H1 (cell line): Measurements from ENCODE around the gene HMCN2. TPM values are rescaled to one million over a fixed set of nuclear protein-coding genes. Genes with fewer than 3 reads are reported as not detected.

Source experiments
- CTCF ChIA-PET: fragments of 300-600 bp; sonication (Branson Sonifier 250); formaldehyde crosslinking; loops from one replicate; lab custom pipeline; 2021; ENCODE audit not compliant: partially characterized antibody; lab: Charles Lee
- POLR2A ChIA-PET: fragments of 300-600 bp; sonication (Branson Sonifier 250); formaldehyde crosslinking; loops from one replicate; lab custom pipeline; 2021; ENCODE audit warnings: inconsistent platforms; ENCODE audit not compliant: partially characterized antibody; lab: Charles Lee
- DNase-seq, 2 experiments: peaks; one replicate each; pipeline versions ENCODE4 v3.0.0 to v3.0.0-alpha.2; 2010 to 2022; ENCODE audit warnings: low spot score in 2 of 2, low read depth in 1 of 2, mixed read lengths in 1 of 2
- FAIRE-seq: peaks from 2 replicates; lab custom pipeline; 2011; peaks lifted over from hg19 to GRCh38; lab: Jason Lieb, UNC
- H2AFZ ChIP-seq: 2 replicates; pipeline ENCODE4 v1.8.1; 2012; ENCODE audit warnings: low read length, inconsistent platforms
- H2AK5ac ChIP-seq: 2 replicates; pipeline ENCODE4 v1.6.1; 2013; ENCODE audit warnings: low read depth, low read length
- H2BK120ac ChIP-seq: replicated peaks from 2 replicates; pipeline ENCODE3; 2013; ENCODE audit warnings: low read depth, low read length, inconsistent platforms
- H2BK12ac ChIP-seq: 2 replicates; pipeline ENCODE4 v1.6.1; 2013; ENCODE audit warnings: low read depth, low read length
- H2BK15ac ChIP-seq: 2 replicates; pipeline ENCODE4 v1.6.1; 2013; ENCODE audit warnings: low read length
- H2BK20ac ChIP-seq: 2 replicates; pipeline ENCODE4 v1.6.1; 2013; ENCODE audit warnings: low read length
- H2BK5ac ChIP-seq: 2 replicates; pipeline ENCODE4 v1.6.1; 2013; ENCODE audit warnings: low read depth, low read length
- H3K14ac ChIP-seq: 2 replicates; pipeline ENCODE4 v1.6.1; 2013; ENCODE audit warnings: inconsistent platforms; ENCODE audit not compliant: insufficient read length
- H3K18ac ChIP-seq: 2 replicates; pipeline ENCODE4 v1.6.1; 2013; ENCODE audit warnings: low read length; ENCODE audit errors: extremely low read depth
- H3K23ac ChIP-seq: 2 replicates; pipeline ENCODE4 v1.6.1; 2013; ENCODE audit warnings: inconsistent platforms; ENCODE audit not compliant: insufficient read length
- H3K23me2 ChIP-seq: 2 replicates; pipeline ENCODE4 v1.6.1; 2013; ENCODE audit warnings: low read depth, low read length
- H3K27ac ChIP-seq: 2 replicates; pipeline ENCODE4 v1.6.1; 2011; ENCODE audit warnings: low read depth, low read length, inconsistent platforms
- H3K27me3 ChIP-seq, 4 experiments: replicated peaks in 1 of 4; 1 replicate in 1 of 4; 2 replicates in 3 of 4; pipeline versions ENCODE4 v1.6.1 to v1.8.1; 2011 to 2013; ENCODE audit warnings: low read length in 3 of 4, mild to moderate bottlenecking in 3 of 4, inconsistent platforms in 2 of 4, mixed read lengths in 2 of 4, moderate library complexity in 1 of 4; ENCODE audit not compliant: control insufficient read depth in 3 of 4, insufficient read depth in 3 of 4; ENCODE audit errors: extremely low read depth in 1 of 4
- H3K36me3 ChIP-seq, 4 experiments: 2 replicates each; pipeline versions ENCODE4 v1.6.1 to v1.8.1; 2011 to 2013; ENCODE audit warnings: mild to moderate bottlenecking in 4 of 4, low read length in 3 of 4, moderate library complexity in 2 of 4, control low read depth in 1 of 4, inconsistent platforms in 1 of 4; ENCODE audit not compliant: insufficient read depth in 4 of 4, control insufficient read depth in 2 of 4
- H3K4ac ChIP-seq: replicated peaks from 2 replicates; pipeline ENCODE3; 2013; ENCODE audit warnings: low read length, low read depth, mixed read lengths, inconsistent platforms; ENCODE audit not compliant: insufficient read length
- H3K4me1 ChIP-seq, 4 experiments: replicated peaks in 1 of 4; 1 replicate in 1 of 4; 2 replicates in 3 of 4; pipeline versions ENCODE4 v1.6.1 to v1.8.1; 2011 to 2013; ENCODE audit warnings: low read length in 3 of 4, inconsistent platforms in 2 of 4, mixed read lengths in 1 of 4; ENCODE audit not compliant: insufficient read depth in 4 of 4, control insufficient read depth in 3 of 4
- H3K4me2 ChIP-seq, 2 experiments: 2 replicates each; pipeline versions ENCODE4 v1.6.1 to v1.8.1; 2011 to 2013; ENCODE audit warnings: low read depth in 2 of 2, low read length in 2 of 2, control low read depth in 1 of 2, inconsistent platforms in 1 of 2, mild to moderate bottlenecking in 1 of 2; ENCODE audit not compliant: insufficient read depth in 1 of 2
- H3K4me3 ChIP-seq, 4 experiments: fragments of 200-600, 300-600 bp in 1 of 4; sonication (generic), shearing (Covaris generic), sonication (Bioruptor Twin) in 1 of 4; 2 replicates each; pipeline versions ENCODE4 v1.5.1 to v1.8.1; 2011 to 2016; ENCODE audit warnings: low read length in 4 of 4, low read depth in 3 of 4, control low read depth in 2 of 4, inconsistent platforms in 2 of 4, mild to moderate bottlenecking in 2 of 4, mixed read lengths in 1 of 4, moderate library complexity in 1 of 4; ENCODE audit not compliant: insufficient read depth in 2 of 4; ENCODE audit errors: extremely low read depth in 1 of 4
- H3K56ac ChIP-seq: replicated peaks from 2 replicates; pipeline ENCODE3; 2013; ENCODE audit warnings: low read depth, mild to moderate bottlenecking, mixed read lengths, low read length, inconsistent platforms; ENCODE audit not compliant: insufficient read length
- H3K79me1 ChIP-seq: 2 replicates; pipeline ENCODE4 v1.6.1; 2013; ENCODE audit warnings: low read depth, low read length, control low read depth
- H3K79me2 ChIP-seq, 2 experiments: 2 replicates each; pipeline versions ENCODE4 v1.6.1 to v1.8.1; 2012 to 2013; ENCODE audit warnings: low read length in 2 of 2, mild to moderate bottlenecking in 2 of 2, inconsistent platforms in 1 of 2; ENCODE audit not compliant: insufficient read depth in 2 of 2, control insufficient read depth in 1 of 2
- H3K9ac ChIP-seq, 4 experiments: replicated peaks in 1 of 4; 1 replicate in 1 of 4; 2 replicates in 3 of 4; pipeline versions ENCODE4 v1.6.1 to v1.8.1; 2011 to 2013; ENCODE audit warnings: low read depth in 3 of 4, low read length in 3 of 4, control low read depth in 2 of 4, mild to moderate bottlenecking in 2 of 4, moderate library complexity in 2 of 4, inconsistent platforms in 1 of 4; ENCODE audit errors: extremely low read depth in 1 of 4
- H3K9me3 ChIP-seq, 2 experiments: 2 replicates each; pipeline versions ENCODE4 v1.6.1 to v1.8.1; 2012 to 2013; ENCODE audit warnings: mild to moderate bottlenecking in 2 of 2, moderate library complexity in 2 of 2, control low read depth in 1 of 2, inconsistent platforms in 1 of 2, low read depth in 1 of 2, low read length in 1 of 2, mixed read lengths in 1 of 2; ENCODE audit not compliant: insufficient read depth in 2 of 2
- H4K20me1 ChIP-seq, 2 experiments: replicated peaks in 1 of 2; 2 replicates each; pipeline versions ENCODE3 to v1.8.1; 2011 to 2013; ENCODE audit warnings: inconsistent platforms in 2 of 2, low read length in 2 of 2, mild to moderate bottlenecking in 1 of 2; ENCODE audit not compliant: insufficient read depth in 2 of 2, control insufficient read depth in 1 of 2
- H4K5ac ChIP-seq: 2 replicates; pipeline ENCODE4 v1.6.1; 2013; ENCODE audit warnings: low read length, low read depth, mixed read lengths, inconsistent platforms; ENCODE audit not compliant: insufficient read length
- H4K8ac ChIP-seq: 2 replicates; pipeline ENCODE4 v1.8.0; 2013; ENCODE audit warnings: mild to moderate bottlenecking, moderate library complexity, low read length, inconsistent platforms; ENCODE audit not compliant: insufficient read depth; ENCODE audit errors: extremely low read depth
- H4K91ac ChIP-seq: replicated peaks from 2 replicates; pipeline ENCODE3; 2013; ENCODE audit warnings: low read length, mixed read lengths, inconsistent platforms; ENCODE audit not compliant: insufficient read length
- CTBP2 ChIP-seq: IDR thresholded peaks from 2 replicates; pipeline ENCODE4 v1.7.0; 2011; ENCODE audit warnings: borderline replicate concordance, mild to moderate bottlenecking, moderate library complexity, mixed read lengths, low read length; ENCODE audit not compliant: insufficient read depth, insufficient read length
- NANOG ChIP-seq: IDR thresholded peaks from 2 replicates; pipeline ENCODE4 v1.6.1; 2011; ENCODE audit warnings: low read length, low read depth, mild to moderate bottlenecking, inconsistent platforms; ENCODE audit not compliant: insufficient read depth, poor library complexity, severe bottlenecking
- SP2 ChIP-seq: IDR thresholded peaks from 2 replicates; pipeline ENCODE4 v1.6.1; 2012; ENCODE audit warnings: mild to moderate bottlenecking, low read length, inconsistent platforms
- SRF ChIP-seq: IDR thresholded peaks from 2 replicates; pipeline ENCODE4 v1.6.1; 2011; ENCODE audit warnings: mild to moderate bottlenecking, low read depth, low read length, moderate library complexity
- WGBS, 2 experiments: shearing (Covaris generic) in 1 of 2; methylation state at CpG; one replicate each; pipeline versions ENCODE4 v1.1.6 to v1.1.7; 2013 to 2015; ENCODE audit warnings: low lambda C conversion rate in 2 of 2, mixed read lengths in 2 of 2, inconsistent platforms in 1 of 2, low coverage in 1 of 2, missing lambda C conversion rate in 1 of 2; ENCODE audit not compliant: insufficient replicate concordance in 2 of 2, insufficient coverage in 1 of 2, insufficient read length in 1 of 2; ENCODE audit errors: extremely low coverage in 1 of 2, missing lambda C conversion rate in 1 of 2; 5-methylcytosine and 5-hydroxymethylcytosine counted together
- polyA plus RNA-seq, 7 experiments: library from polyadenylated mRNA; depleted of rRNA in 3 of 7; stranded (reverse) in 5 of 7; unstranded in 2 of 7; fragments of >200 nt in 5 of 7; fragments of 200-250 nt in 2 of 7; gene quantifications; 1 replicate in 5 of 7; 2 replicates in 1 of 7; 4 replicates in 1 of 7; pipeline versions ENCODE4 v1.2.1 to v1.2.3, GENCODE V29; 2011 to 2013; ENCODE audit warnings: missing spikeins in 2 of 7, mixed read lengths in 2 of 7
- total RNA-seq: library from RNA; stranded (reverse); fragmentation: NEBNext Ultra II Directional; extraction: Animal tissue kit (Norgen Biotek cat#: 25700); gene quantifications from 2 replicates; pipeline ENCODE4 v1.2.1, GENCODE V29; 2021

HMCN2 gene
- total and polyA plus RNA-seq, 2 of the 8 experiments (the other 6 are each of a cell fraction or from before 2014, with no cell fraction given), result 5.0 to 9.1 TPM

DNA sequence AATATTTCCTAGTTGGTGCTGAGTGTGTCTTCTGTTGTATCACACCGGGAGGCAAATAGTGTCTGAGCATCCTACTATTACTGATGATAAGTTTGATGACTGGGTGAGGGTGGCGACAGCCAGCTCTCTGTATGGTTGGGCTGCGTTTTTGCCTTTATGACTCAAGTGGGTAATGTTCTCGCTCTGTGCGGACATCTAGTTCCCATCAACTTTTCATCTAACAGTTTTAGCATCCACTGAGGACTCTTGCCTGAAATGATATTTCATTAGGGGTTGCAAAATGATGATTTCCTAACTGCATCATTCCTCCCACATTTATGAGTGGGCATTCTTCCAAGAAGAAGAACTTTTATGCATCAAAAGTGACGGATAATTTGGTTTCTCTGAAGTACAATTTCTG is 26.5 kb downstream of the HMCN2 start:
- no peak overlapping the region for H2BK12ac ChIP-seq
- ChIA-PET CTCF (interaction anchor here (1.6 to 2.3 kb wide), 2 partner anchors 8 to 34 kb away, joined by 5 to 8 read pairs; no protein-coding TSS in a partner anchor), POLR2A (interaction anchor here (0.6 kb wide), 1 partner anchor 104 kb away, joined by 3 read pairs; no protein-coding TSS in a partner anchor)
- no peak for DNase-seq
- no peak overlapping the region for H2BK120ac ChIP-seq
- no peak overlapping the region for H2BK5ac ChIP-seq
- no peak overlapping the region for H3K14ac ChIP-seq
- no peak overlapping the region for H2AK5ac ChIP-seq
- H2BK20ac ChIP-seq, result no peak overlapping the region
- no peaks in the 10 kb centered on the region for H3K9me3 ChIP-seq
- no peak overlapping the region for H3K4me3 ChIP-seq
- 93% methylated on average over 6 of the region's 6 CpGs; no CpG with 5 or more reads in 1 of the 2 experiments for WGBS, 2 experiments
- H3K4me2 ChIP-seq, result no peak overlapping the region
- no peaks in the 10 kb centered on the region for H3K36me3 ChIP-seq
- no peak overlapping the region for H4K8ac ChIP-seq
- no peak overlapping the region for H3K23ac ChIP-seq
- H4K91ac ChIP-seq, result no peak overlapping the region
- no peak overlapping the region for H2BK15ac ChIP-seq
- no peak for FAIRE-seq
- H3K23me2 ChIP-seq, result no peaks in the 10 kb centered on the region
- no peaks in the 10 kb centered on the region for H3K79me2 ChIP-seq
- no peaks in the 10 kb centered on the region for H3K27me3 ChIP-seq
- H3K56ac ChIP-seq, result no peak overlapping the region
- no peak overlapping the region for H3K27ac ChIP-seq
- H4K20me1 ChIP-seq, result no peaks in the 10 kb centered on the region
- peaks cover 0 to 20% (median 10%) of the 10 kb centered on the region in 4 experiments; a peak in 5 of 7 replicates for H3K4me1 ChIP-seq
- H4K5ac ChIP-seq, result no peak overlapping the region
- no peak overlapping the region for H2AFZ ChIP-seq
- no peaks in the 10 kb centered on the region for H3K79me1 ChIP-seq
- H3K18ac ChIP-seq, result no peak overlapping the region
- no peak overlapping the region for H3K4ac ChIP-seq
- H3K9ac ChIP-seq, result no peak overlapping the region
- no peak for TF ChIP-seq SP2
- TF ChIP-seq SRF, result no peak
- no peak for TF ChIP-seq NANOG
- TF ChIP-seq CTBP2, result no peak
